Right hindlimb (tissue), 1 donor: ENCODE measurements around the gene DPP4.

Experiments used
- DNase-seq: peaks from one replicate; pipeline ENCODE4 v3.0.0-alpha.2; 2018

The DPP4 gene

DNA sequence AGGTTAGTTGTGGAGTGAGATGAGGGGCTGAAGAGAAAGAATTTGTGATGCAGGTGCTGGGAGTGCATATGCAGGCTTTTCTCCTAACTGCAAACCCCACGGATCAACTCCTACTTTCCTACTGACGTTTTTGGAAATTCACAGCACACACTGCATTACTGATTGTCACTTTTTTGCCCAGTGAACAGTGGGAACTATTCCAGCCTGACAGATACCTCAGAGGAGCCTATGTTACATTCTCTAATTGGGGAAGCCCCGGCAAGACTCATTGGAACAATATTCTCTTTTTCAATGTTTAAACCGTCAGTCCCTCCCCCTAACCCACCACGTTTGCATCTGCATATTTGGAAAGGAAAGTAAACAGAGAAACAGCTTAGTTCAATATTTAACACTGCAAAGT is 126.2 kb downstream of the DPP4 start:
- no peak for DNase-seq

DNA sequence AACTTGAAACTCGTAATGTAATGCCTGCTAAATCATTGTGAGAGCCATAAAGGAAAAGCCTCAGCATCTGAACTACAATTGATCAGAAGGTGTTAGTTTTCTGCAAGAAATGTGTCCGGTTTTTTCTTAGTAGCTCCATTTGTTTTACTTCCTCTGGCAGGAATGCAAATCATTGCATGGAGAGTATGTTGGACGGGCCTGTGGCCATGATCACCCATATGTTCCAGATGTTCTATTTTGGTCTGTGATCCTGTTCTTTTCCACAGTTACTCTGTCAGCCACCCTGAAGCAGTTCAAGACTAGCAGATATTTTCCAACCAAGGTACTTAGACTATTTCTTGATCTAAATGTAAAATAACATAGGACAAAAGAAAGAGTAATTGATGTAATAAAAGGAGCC is 126.6 kb downstream of the DPP4 start:
- DNase-seq, result peak; percentile 36

DNA sequence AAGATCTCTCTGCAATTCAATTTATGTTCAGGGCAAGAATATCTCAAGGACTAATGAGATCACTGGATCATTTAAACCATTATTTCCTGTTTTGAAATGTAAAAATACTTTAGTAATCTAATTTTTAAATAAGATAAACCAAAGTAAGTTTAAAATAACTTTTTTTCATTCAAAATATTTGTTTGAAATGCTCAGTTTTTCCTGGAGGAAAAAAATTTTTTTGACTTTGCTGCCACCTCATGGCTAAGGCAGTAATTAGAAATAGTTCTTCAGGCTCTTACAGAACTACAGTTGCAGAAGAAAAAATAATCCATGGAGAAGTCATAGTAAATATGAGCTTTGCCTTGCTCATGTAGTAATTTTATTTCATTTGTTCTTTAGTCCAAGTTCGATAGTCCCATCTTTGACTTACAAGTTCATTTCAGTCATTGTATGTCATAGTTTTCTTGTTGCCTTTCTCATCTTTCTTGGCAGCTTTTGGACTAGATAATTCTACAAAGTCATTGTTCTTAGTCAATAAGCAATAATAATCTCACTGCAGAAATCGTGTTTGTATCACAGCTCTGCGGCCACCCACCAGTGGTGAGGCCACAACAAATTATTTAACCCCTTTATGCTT is 127.4 kb downstream of the DPP4 start:
- DNase-seq, result no peak

DNA sequence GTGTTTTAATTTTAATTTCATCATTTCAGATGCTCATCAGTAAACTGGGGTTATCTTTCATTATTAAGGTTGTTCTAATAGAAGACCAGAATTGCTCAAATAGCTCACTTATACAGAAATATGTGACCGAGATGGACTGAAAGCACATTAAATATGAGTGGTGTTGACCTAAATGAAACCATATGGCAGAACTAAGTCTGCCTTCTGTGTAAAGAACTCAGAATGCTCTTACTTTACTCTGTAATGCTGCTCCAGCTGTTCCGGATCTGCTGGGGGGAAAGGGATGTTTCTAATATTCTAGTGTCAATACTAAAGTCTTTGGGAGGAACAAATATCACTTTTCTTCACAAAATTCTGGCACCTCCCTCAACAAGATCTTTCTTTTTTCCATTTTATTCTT is 131.0 kb downstream of the DPP4 start:
- DNase-seq, result no peak
